SK-N-SH treated with all-trans-retinoic acid at 6 μM for 48 hours (cell line): ENCODE data around the gene TBC1D4.

Experiments used
- BACH2 ChIP-seq: fragments of 250-450 bp; sonication (Bioruptor Pico); IDR thresholded peaks from 2 replicates; pipeline ENCODE4 v1.9.0; 2021; ENCODE audit warnings: mild to moderate bottlenecking, borderline replicate concordance
- CSDC2 ChIP-seq: fragments of 250-450 bp; sonication (Bioruptor Pico); IDR thresholded peaks from 2 replicates; pipeline ENCODE4 v1.5.0; 2020; ENCODE audit warnings: mild to moderate bottlenecking, moderate library complexity
- ESRRG ChIP-seq: fragments of 250-450 bp; sonication (Bioruptor Pico); IDR thresholded peaks from 2 replicates; pipeline ENCODE4 v1.6.1; 2021; ENCODE audit warnings: mild to moderate bottlenecking
- PPARA ChIP-seq: fragments of 250-450 bp; sonication (Bioruptor Pico); IDR thresholded peaks from 2 replicates; pipeline ENCODE4 v1.5.0; 2020; ENCODE audit warnings: mild to moderate bottlenecking, borderline replicate concordance
- RARB ChIP-seq: fragments of 250-450 bp; sonication (Bioruptor Pico); IDR thresholded peaks from 2 replicates; pipeline ENCODE4 v1.8.0; 2021; ENCODE audit warnings: mild to moderate bottlenecking, moderate library complexity
- ZFP30 ChIP-seq: fragments of 450-650 bp; formaldehyde crosslinking; IDR thresholded peaks from 2 replicates; pipeline ENCODE4 v1.5.0; 2022; ENCODE audit warnings: mild to moderate bottlenecking, moderate library complexity
- TF ChIP-seq, protein P1 (sequence below): fragments of 250-450 bp; sonication (Bioruptor Pico); IDR thresholded peaks from 2 replicates; pipeline ENCODE4 v1.5.0; 2020; ENCODE audit warnings: mild to moderate bottlenecking, moderate library complexity
- TF ChIP-seq, protein P2 (sequence below): fragments of 250-450 bp; sonication (Bioruptor Pico); IDR thresholded peaks from 2 replicates; pipeline ENCODE4 v1.8.0; 2020; ENCODE audit warnings: mild to moderate bottlenecking, moderate library complexity, borderline replicate concordance

GRCh38 chr13:75432811-75433244 is 49.1 kb downstream of the TBC1D4 start:
- TF ChIP-seq, protein P1, sequence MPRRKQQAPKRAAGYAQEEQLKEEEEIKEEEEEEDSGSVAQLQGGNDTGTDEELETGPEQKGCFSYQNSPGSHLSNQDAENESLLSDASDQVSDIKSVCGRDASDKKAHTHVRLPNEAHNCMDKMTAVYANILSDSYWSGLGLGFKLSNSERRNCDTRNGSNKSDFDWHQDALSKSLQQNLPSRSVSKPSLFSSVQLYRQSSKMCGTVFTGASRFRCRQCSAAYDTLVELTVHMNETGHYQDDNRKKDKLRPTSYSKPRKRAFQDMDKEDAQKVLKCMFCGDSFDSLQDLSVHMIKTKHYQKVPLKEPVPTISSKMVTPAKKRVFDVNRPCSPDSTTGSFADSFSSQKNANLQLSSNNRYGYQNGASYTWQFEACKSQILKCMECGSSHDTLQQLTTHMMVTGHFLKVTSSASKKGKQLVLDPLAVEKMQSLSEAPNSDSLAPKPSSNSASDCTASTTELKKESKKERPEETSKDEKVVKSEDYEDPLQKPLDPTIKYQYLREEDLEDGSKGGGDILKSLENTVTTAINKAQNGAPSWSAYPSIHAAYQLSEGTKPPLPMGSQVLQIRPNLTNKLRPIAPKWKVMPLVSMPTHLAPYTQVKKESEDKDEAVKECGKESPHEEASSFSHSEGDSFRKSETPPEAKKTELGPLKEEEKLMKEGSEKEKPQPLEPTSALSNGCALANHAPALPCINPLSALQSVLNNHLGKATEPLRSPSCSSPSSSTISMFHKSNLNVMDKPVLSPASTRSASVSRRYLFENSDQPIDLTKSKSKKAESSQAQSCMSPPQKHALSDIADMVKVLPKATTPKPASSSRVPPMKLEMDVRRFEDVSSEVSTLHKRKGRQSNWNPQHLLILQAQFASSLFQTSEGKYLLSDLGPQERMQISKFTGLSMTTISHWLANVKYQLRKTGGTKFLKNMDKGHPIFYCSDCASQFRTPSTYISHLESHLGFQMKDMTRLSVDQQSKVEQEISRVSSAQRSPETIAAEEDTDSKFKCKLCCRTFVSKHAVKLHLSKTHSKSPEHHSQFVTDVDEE (CRISPR knock-in tag): no peak
- TF ChIP-seq, protein P2, sequence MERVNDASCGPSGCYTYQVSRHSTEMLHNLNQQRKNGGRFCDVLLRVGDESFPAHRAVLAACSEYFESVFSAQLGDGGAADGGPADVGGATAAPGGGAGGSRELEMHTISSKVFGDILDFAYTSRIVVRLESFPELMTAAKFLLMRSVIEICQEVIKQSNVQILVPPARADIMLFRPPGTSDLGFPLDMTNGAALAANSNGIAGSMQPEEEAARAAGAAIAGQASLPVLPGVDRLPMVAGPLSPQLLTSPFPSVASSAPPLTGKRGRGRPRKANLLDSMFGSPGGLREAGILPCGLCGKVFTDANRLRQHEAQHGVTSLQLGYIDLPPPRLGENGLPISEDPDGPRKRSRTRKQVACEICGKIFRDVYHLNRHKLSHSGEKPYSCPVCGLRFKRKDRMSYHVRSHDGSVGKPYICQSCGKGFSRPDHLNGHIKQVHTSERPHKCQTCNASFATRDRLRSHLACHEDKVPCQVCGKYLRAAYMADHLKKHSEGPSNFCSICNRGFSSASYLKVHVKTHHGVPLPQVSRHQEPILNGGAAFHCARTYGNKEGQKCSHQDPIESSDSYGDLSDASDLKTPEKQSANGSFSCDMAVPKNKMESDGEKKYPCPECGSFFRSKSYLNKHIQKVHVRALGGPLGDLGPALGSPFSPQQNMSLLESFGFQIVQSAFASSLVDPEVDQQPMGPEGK: no peak
- TF ChIP-seq ESRRG (CRISPR knock-in tag) (no peak), RARB (no peak), BACH2 (no peak), PPARA (CRISPR knock-in tag) (no peak), ZFP30 (CRISPR knock-in tag) (no peak), CSDC2 (no peak)
